Measurements from ENCODE around the gene DOCK1. TPM values are rescaled to one million over a fixed set of nuclear protein-coding genes. Genes with fewer than 3 reads are reported as not detected.

The DOCK1 gene
- total RNA-seq, 1 donor, result 0.42 TPM

DNA sequence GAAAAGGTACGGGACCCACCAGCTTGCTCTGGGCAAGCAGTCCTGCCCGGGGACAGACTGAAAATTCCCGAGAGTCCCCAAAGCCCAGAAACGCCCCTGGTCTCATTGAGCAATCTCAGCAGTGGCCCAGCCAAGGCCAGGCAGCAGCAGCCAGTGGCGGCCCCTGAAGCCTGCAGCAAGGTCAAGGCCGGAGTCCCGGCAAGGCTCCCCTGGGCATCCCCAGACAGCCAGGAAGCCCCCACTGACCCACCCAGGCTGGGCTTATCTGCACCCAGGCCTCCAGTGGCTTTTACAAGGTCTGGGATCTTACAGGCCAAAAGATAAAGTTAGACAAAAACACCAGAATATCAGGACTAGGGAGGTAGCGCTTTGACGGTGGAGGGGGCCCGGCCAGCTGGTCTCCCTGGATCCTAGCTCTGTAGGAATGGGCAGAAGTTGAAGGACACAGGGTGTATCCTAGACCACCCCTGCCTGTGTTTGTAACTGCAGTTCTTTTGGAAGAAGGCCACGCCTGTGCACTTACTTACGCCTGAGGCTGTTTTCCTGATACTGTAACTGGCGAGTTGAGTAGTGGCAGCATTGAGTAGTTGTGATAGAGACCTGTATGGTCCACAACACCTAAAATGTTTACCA lies 513.4 kb downstream of the DOCK1 start:
- H3K4me1 ChIP-seq (ENCODE audit: insufficient read depth, low read length), result no peaks in the 10 kb centered on the region
- H3K4me3 ChIP-seq (ENCODE audit: low read length), result no peak overlapping the region
- H3K27me3 ChIP-seq (ENCODE audit: insufficient read depth, low read length), result no peaks in the 10 kb centered on the region
- no peaks in the 10 kb centered on the region for H3K9me3 ChIP-seq (ENCODE audit: low read depth, low read length)

DNA sequence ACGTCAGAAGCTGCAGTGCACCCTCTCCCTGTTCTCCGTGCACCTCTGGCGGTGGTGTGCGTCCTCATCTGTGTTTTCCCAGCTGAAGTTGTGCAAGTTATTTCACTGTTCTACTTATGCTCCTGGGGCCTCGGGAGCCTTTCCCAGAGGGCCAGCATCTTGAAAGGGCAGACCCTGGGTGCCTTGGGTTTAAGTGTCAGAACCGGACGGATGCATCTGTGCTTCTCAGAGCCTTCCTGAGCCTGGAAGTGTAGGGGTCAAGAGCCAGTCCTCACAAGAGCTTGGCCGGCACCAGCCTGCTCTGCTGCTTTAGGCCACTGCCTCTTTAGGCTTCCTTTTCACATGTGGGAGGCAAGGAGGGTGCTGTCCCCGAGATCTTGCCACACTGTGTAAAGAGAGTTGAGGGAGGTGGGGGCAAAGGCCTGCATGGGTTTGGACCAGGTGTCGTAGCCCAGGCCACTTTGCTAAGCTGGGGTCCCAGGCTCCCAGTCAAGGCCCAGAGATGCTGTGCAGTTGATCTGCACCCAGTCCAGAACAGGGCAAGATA lies 515.0 kb downstream of the DOCK1 start:
- no peaks in the 10 kb centered on the region for H3K27me3 ChIP-seq (ENCODE audit: insufficient read depth, low read length)

DNA sequence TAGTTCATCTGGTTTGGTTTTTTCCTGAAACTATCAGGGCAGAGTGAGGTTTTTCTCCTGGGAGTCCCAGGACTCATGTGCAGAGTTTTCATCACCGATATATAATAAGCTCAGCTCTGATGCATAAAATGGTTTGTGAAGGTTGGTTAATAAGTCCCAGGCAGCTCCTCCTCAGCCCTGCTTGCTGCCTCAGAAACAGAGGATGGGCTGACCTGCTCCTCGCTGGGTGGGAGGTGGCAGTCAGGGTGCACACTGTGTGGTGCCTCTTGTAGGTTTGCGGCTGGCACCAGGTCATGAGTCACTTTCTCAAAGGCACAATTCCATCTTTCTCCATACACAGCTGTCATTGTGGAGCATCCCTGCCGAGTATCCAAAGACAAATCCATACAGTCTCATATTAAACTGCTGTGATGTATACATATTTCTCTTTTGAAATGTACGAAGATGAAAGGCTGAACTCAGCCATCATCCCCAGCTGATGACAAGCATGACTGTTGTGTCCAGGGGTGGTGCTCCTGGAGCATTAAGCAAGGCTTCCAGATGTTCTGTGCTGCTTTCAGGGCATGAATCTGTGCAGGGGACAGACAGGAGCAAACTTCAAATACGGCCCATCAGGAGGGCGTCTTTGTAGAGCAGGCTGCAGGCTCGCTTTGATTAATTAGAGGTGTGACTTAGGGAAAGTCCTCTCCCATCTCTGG lies 518.1 kb downstream of the DOCK1 start:
- no peaks in the 10 kb centered on the region for H3K9me3 ChIP-seq (ENCODE audit: low read depth, low read length)
- no peaks in the 10 kb centered on the region for H3K4me1 ChIP-seq (ENCODE audit: insufficient read depth, low read length)
- no peak overlapping the region for H3K4me3 ChIP-seq (ENCODE audit: low read length)
- H3K27me3 ChIP-seq (ENCODE audit: insufficient read depth, low read length), result no peaks in the 10 kb centered on the region

More for the DNA sequence above, 515.0 kb downstream of the DOCK1 start:
- Histone ChIP-seq H3K4me3 (ENCODE audit: low read length) (no peak overlapping the region), H3K9me3 (ENCODE audit: low read depth, low read length) (no peaks in the 10 kb centered on the region), H3K4me1 (ENCODE audit: insufficient read depth, low read length) (no peaks in the 10 kb centered on the region)

DNA sequence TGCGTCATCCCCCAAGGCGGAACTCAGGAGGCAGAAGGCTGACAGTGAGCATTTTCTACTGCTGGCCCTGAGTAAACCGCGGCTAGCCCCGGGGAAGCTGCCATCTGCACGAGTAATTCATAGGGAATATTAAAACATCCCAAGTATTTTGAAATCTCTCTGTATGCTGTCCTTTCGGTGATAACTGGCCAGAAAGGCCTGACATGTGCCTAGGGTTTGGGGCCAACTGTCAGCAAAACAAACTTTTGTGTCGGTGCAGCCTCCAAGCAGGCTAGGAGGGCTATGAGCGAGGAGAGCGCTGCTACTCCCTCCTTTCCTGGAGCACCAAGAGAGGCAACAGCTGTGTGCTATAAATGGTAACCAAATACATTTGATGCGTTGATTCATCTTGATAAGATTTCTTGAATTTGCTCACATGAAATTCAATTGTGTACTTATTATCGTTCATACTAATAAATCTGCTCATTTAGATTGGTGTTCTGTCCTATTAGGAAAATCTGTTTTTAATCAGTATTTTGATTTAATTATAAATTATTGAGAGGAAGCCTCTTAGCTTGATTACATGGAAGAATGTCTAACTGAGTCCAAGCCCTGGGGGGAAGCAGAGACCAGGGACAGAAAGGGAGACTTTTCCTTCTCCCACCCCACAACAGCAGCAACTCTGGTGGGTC lies 519.5 kb downstream of the DOCK1 start:
- H3K4me3 ChIP-seq (ENCODE audit: low read length), result no peak overlapping the region

DNA sequence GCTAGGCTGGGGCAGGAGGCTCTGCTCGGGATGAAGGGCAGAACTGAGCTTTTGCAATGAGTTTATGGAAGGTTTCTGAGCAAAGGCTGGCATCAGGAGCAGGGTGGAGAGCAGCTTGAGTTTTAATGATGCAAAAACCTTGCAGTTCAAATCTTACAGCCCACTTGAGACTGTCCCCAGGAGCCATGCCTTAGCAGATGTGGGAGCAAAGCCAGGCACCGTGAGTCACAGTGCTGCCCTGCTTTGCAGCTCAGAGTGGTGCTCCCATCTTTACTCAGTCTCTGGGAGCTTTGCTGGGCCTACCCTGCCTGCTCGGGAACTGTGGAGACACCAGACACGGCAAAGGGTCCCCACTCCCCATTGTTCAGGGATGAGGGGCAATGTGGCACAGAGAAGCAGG lies 521.5 kb downstream of the DOCK1 start:
- no peaks in the 10 kb centered on the region for H3K4me1 ChIP-seq (ENCODE audit: insufficient read depth, low read length)
- H3K4me3 ChIP-seq (ENCODE audit: low read length), result no peak overlapping the region
- no peaks in the 10 kb centered on the region for H3K9me3 ChIP-seq (ENCODE audit: low read depth, low read length)
- H3K27me3 ChIP-seq (ENCODE audit: insufficient read depth, low read length), result no peaks in the 10 kb centered on the region

More for the DNA sequence above, 519.5 kb downstream of the DOCK1 start:
- no peaks in the 10 kb centered on the region for H3K4me1 ChIP-seq (ENCODE audit: insufficient read depth, low read length)
- H3K9me3 ChIP-seq (ENCODE audit: low read depth, low read length), result no peaks in the 10 kb centered on the region
- no peaks in the 10 kb centered on the region for H3K27me3 ChIP-seq (ENCODE audit: insufficient read depth, low read length)

DNA sequence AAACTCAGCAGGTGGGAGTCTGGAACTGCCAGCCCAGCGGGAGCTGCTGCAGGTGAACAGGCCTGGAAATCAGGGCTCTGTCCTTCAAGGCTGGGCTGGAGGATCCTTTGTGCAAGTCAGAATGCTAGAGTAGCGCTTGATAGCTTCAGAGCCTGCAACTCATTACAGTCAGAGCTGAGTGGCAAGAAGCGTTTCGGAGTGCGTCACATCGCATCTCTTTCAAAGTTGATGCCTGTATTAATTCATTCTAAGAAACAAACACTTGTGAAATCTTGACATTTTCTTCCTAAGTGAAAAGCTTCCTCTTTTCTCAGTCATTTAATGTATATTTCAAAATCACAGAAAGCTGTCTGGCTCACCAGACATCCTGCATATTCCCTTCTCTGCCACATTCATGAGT lies 522.7 kb downstream of the DOCK1 start:
- H3K4me1 ChIP-seq (ENCODE audit: insufficient read depth, low read length), result no peaks in the 10 kb centered on the region
- no peaks in the 10 kb centered on the region for H3K9me3 ChIP-seq (ENCODE audit: low read depth, low read length)
- H3K4me3 ChIP-seq (ENCODE audit: low read length), result no peak overlapping the region
- H3K27me3 ChIP-seq (ENCODE audit: insufficient read depth, low read length), result no peaks in the 10 kb centered on the region

DNA sequence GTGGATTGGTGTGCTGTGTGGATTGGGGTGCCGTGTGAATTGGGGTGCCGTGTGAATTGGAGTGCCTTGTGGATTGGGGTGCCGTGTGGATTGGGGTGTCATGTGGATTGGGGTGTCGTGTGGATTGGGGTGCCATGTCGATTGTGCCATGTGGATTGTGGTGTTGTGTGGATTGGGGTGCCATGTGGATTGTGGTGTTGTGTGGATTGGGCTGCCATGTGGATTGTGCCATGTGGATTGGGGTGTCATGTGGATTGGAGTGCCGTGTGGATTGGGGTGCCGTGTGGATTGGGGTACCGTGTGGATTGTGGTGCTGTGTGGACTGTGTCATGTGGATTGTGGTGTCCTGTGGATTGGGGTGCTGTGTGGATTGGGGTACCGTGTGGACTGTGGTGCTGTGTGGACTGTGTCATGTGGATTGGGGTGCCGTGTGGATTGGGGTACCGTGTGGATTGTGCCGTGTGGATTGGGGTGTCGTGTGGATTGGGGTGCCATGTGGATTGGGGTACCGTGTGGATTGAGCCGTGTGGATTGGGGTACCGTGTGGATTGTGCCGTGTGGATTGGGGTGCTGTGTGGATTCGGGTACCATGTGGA lies 523.3 kb downstream of the DOCK1 start:
- Histone ChIP-seq H3K4me1 (ENCODE audit: insufficient read depth, low read length) (no peaks in the 10 kb centered on the region), H3K4me3 (ENCODE audit: low read length) (no peak overlapping the region), H3K27me3 (ENCODE audit: insufficient read depth, low read length) (no peaks in the 10 kb centered on the region), H3K9me3 (ENCODE audit: low read depth, low read length) (no peaks in the 10 kb centered on the region)

DNA sequence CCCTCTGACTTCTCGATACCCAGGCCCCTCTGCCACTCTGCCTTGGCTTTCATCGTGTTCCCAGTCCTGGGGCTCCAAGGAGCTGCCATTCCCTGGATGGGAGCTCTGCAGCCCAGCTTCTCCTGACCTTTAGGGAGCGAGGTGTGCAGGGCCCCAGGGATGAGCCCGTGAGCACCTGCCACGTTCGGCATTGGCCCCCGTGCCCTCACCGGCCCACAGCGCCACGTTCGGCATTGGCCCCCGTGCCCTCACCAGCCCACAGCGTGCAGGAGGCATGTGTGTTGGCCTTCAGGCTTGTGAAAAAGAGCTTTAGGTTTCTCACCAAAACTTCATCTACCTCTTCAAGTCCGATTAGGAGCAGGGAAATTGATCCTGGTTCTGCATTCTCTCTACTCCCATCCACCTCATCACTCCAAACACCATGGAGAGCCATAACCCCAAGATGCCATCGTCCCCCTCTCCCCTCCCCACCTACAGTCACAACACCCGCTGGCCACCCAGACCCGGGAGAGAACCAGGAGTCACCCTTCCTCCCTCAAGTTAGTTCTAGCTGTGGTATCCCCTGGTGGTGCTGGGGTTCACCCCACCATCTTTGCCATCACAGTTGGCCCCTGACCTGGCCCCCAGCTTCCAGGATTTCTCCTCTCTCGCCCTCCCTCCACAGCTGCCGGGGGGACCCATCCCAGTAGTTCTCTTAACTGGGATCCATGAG lies 524.5 kb downstream of the DOCK1 start:
- Histone ChIP-seq H3K4me1 (ENCODE audit: insufficient read depth, low read length) (no peaks in the 10 kb centered on the region), H3K4me3 (ENCODE audit: low read length) (no peak overlapping the region), H3K9me3 (ENCODE audit: low read depth, low read length) (no peaks in the 10 kb centered on the region), H3K27me3 (ENCODE audit: insufficient read depth, low read length) (no peaks in the 10 kb centered on the region)

DNA sequence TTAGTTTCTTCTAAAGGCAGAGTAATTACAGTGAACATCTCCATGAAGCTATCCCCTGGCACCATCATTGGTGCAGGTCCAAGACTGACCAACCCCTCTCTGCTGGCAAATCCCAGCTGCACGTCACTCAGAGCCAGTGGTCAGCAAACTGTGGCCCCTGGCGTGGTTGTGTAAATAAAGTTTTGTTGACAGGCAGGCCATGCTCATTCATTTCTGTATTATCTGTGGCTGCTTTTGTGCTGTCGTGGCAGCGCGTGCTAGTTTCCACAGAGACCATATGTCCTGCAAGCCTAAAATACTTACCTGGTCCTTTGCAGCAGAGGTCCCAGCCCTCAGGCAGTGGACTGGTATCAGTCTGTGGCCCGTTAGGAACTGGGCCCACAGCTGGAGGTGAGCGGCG lies 526.3 kb downstream of the DOCK1 start:
- Histone ChIP-seq H3K4me1 (ENCODE audit: insufficient read depth, low read length) (no peaks in the 10 kb centered on the region), H3K9me3 (ENCODE audit: low read depth, low read length) (no peaks in the 10 kb centered on the region), H3K4me3 (ENCODE audit: low read length) (no peak overlapping the region), H3K27me3 (ENCODE audit: insufficient read depth, low read length) (no peaks in the 10 kb centered on the region)

DNA sequence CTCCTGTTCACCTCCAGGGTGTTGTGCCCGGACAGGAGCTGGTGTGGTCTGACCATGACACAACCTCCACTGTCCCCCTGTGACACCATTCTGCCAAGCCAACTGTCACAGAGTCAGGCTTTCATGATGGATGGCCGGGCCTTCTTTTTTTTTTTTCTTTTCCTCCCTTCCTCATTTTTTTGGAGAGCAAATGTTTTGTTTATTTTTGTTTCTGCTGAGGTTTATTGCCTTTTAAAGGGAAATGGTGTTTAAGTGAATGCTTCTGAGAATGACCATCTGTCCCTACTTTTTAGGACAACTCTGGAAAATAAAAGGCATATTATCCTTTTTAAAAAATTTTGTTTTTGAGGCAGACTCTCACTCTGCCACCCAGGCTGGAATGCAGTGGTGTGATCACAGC lies 528.8 kb downstream of the DOCK1 start:
- no peak overlapping the region for H3K4me3 ChIP-seq (ENCODE audit: low read length)
- no peaks in the 10 kb centered on the region for H3K27me3 ChIP-seq (ENCODE audit: insufficient read depth, low read length)
- H3K9me3 ChIP-seq (ENCODE audit: low read depth, low read length), result no peaks in the 10 kb centered on the region
- H3K4me1 ChIP-seq (ENCODE audit: insufficient read depth, low read length), result no peaks in the 10 kb centered on the region

DNA sequence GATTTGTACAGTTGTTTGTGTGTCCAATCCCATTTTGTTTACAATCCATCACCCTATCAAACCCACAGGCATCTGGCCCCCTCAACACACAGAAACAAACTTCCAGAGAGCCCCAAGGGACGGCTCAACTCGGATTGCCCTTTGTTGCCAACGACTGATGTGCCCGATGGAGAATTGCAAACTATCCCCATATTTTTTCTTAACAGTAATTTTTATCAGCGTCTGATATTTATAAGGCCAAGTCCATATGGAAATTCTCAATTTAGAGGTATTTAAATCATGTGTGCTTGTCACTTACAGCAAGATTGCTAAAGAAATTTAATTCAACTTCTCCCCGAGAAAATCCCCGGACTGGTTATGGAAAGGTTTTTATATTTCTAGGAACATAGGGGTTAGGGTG lies 530.0 kb downstream of the DOCK1 start:
- H3K4me1 ChIP-seq (ENCODE audit: insufficient read depth, low read length), result no peaks in the 10 kb centered on the region
- no peaks in the 10 kb centered on the region for H3K9me3 ChIP-seq (ENCODE audit: low read depth, low read length)
- no peaks in the 10 kb centered on the region for H3K27me3 ChIP-seq (ENCODE audit: insufficient read depth, low read length)
- H3K4me3 ChIP-seq (ENCODE audit: low read length), result no peak overlapping the region

DNA sequence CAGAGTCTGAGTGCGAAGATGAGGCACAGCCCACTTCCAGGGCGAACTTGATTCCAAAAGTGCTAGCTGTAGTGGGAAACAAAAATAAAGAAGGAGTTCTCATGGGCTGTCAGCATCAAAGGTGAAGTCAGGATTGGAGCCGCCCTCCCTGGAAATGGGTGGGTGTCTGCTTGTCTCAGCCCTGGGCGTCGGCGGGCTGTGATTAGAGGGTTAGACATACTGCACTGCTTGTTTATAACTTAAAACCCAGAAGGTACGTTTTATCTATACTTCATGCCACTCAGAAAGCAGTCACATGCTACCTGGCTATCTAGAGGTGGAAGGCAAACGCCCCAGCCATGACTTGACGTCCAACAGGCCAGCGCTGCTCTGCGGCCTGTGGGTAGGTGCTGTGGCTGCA lies 535.1 kb downstream of the DOCK1 start:
- Histone ChIP-seq H3K4me3 (ENCODE audit: low read length) (no peak overlapping the region), H3K9me3 (ENCODE audit: low read depth, low read length) (no peaks in the 10 kb centered on the region), H3K4me1 (ENCODE audit: insufficient read depth, low read length) (no peaks in the 10 kb centered on the region), H3K27me3 (ENCODE audit: insufficient read depth, low read length) (no peaks in the 10 kb centered on the region)

DNA sequence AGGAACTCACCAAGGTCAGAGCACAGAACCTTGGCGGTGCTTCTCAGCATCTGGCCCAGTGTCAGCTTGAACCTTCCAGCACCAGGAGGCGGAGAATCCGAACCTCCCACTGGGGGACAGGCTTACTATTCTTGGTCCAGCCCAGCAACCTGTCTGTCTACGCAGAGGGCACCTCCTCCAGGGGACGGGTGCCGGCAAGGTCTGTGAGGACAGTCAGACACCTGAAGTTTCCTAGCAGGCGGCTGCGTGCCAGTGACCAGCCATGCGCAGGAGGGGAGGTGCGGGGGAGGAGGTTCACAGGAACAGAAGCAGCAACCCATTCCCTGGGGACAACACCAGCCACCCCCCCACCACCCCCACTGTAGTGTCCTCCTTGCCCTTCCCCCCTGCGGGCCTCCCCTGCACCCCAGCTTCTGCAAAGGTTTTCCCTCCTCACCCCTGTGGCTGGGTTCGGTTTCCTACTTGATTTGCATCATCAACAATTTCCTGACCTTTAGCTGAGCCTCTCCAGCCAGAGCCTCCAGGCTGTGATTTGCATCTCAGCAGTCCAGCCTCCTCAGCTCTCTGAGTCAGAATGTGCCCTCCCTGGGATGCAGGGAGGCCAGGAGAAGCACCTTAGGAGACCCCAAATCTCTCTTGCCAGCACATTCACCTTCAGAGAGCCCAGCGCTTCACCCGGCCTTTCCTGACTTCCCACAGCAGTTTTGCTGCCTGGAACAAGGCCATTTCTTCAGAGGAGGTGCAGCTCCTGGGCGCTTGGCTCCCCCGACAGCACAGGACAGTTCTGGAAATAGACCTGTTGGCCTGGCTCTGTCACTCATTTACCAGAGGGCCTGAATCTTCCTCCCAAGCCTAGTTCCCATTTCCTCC lies 536.4 kb downstream of the DOCK1 start:
- Histone ChIP-seq H3K9me3 (ENCODE audit: low read depth, low read length) (no peaks in the 10 kb centered on the region), H3K27me3 (ENCODE audit: insufficient read depth, low read length) (no peaks in the 10 kb centered on the region), H3K4me3 (ENCODE audit: low read length) (no peak overlapping the region), H3K4me1 (ENCODE audit: insufficient read depth, low read length) (no peaks in the 10 kb centered on the region)

DNA sequence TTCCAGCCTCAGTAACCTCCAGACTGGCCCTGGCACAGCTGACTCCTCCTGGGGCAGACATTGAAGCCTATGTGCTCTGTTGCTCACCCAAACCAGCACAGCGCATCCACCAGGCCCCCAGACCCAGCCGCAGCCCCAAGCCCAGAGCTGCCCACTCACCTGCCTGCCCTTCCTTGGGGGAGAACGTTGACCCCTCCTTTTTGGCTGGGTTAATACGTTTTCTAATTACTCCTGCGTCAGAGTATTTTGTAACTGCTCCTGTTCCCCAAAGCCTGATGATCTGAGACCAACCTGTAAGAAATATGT lies 536.9 kb downstream of the DOCK1 start:
- Histone ChIP-seq H3K4me1 (ENCODE audit: insufficient read depth, low read length) (no peaks in the 10 kb centered on the region), H3K9me3 (ENCODE audit: low read depth, low read length) (no peaks in the 10 kb centered on the region), H3K27me3 (ENCODE audit: insufficient read depth, low read length) (no peaks in the 10 kb centered on the region), H3K4me3 (ENCODE audit: low read length) (no peak overlapping the region)

All from mononuclear cell (primary cell).